NCI-H187 treated with DMSO at 0.1 percent for 48 hours (cell line): Measurements from ENCODE around the gene GDPD4.

Source experiments
- DNase-seq: peaks from one replicate; lab custom pipeline; 2025; lab: John Stamatoyannopoulos, UW

Gene GDPD4

GRCh38 chr11:77205467-77206263, 95.8 kb downstream of the GDPD4 start:
- no peak for DNase-seq

GRCh38 chr11:77204754-77205466, 96.6 kb downstream of the GDPD4 start:
- no peak for DNase-seq

- DNase-seq, result no peak
Observed at GRCh38 chr11:77203901-77204753, 97.4 kb downstream of the GDPD4 start.

GRCh38 chr11:77202941-77203900, 98.3 kb downstream of the GDPD4 start:
- no peak for DNase-seq

GRCh38 chr11:77201991-77202841, 99.3 kb downstream of the GDPD4 start:
- DNase-seq, result no peak

GRCh38 chr11:77201370-77201769, 100.1 kb downstream of the GDPD4 start:
- DNase-seq, result no peak

- no peak for DNase-seq
Observed at GRCh38 chr11:77200351-77201268, 100.9 kb downstream of the GDPD4 start.

- DNase-seq, result no peak
Observed at GRCh38 chr11:77199137-77199745, 102.2 kb downstream of the GDPD4 start.

GRCh38 chr11:77198440-77198849, 103.0 kb downstream of the GDPD4 start:
- DNase-seq, result no peak

GRCh38 chr11:77197626-77198320, 103.7 kb downstream of the GDPD4 start:
- no peak for DNase-seq

- DNase-seq, result no peak
Observed at GRCh38 chr11:77196961-77197360, 104.5 kb downstream of the GDPD4 start.

- no peak for DNase-seq
Observed at GRCh38 chr11:77195071-77195755, 106.3 kb downstream of the GDPD4 start.

GRCh38 chr11:77193911-77194830, 107.3 kb downstream of the GDPD4 start:
- no peak for DNase-seq

GRCh38 chr11:77193167-77193566, 108.3 kb downstream of the GDPD4 start:
- DNase-seq, result no peak

- peak; percentile 39 for DNase-seq
Observed at GRCh38 chr11:77191823-77192495, 109.5 kb downstream of the GDPD4 start.

- no peak for DNase-seq
Observed at GRCh38 chr11:77191429-77191822, 110.1 kb downstream of the GDPD4 start.
